Aorta (tissue), 5 donors: ENCODE results near the gene SLC9A3. TPM values are rescaled to one million over a fixed set of nuclear protein-coding genes. Genes with fewer than 3 reads are reported as not detected.

Experiments used
- ATAC-seq: fragments of 200-7000 bp; cut with Tn5 transposase; one replicate; pipeline ENCODE4 v1.9.1; 2022; ENCODE audit warnings: moderate library complexity; ENCODE audit not compliant: low FRiP score
- DNase-seq, 2 donors: peaks; one replicate each; pipeline ENCODE4 v3.0.0-alpha.2; 2020
- H3K27ac ChIP-seq, 2 donors: one replicate each; pipeline ENCODE4 v1.5.1; 2013; ENCODE audit warnings: low read length in 2 of 2, mild to moderate bottlenecking in 2 of 2, moderate library complexity in 2 of 2, control low read depth in 1 of 2, inconsistent platforms in 1 of 2, low read depth in 1 of 2
- H3K27me3 ChIP-seq, 2 donors: one replicate each; pipeline ENCODE4 v1.6.1; 2013; ENCODE audit warnings: control low read depth in 1 of 2, low read length in 1 of 2, mild to moderate bottlenecking in 1 of 2, moderate library complexity in 1 of 2; ENCODE audit not compliant: insufficient read depth in 2 of 2, control insufficient read depth in 1 of 2
- H3K36me3 ChIP-seq, 2 donors: one replicate each; pipeline ENCODE4 v1.6.1; 2013; ENCODE audit warnings: control low read depth in 1 of 2, low read length in 1 of 2, mild to moderate bottlenecking in 1 of 2; ENCODE audit not compliant: insufficient read depth in 2 of 2, control insufficient read depth in 1 of 2
- H3K4me1 ChIP-seq, 2 donors: one replicate each; pipeline ENCODE4 v1.6.1; 2013; ENCODE audit warnings: low read length in 2 of 2, control low read depth in 1 of 2, mild to moderate bottlenecking in 1 of 2, moderate library complexity in 1 of 2; ENCODE audit not compliant: insufficient read depth in 2 of 2, control insufficient read depth in 1 of 2
- H3K4me3 ChIP-seq, 2 donors: one replicate each; pipeline ENCODE4 v1.5.1; 2013; ENCODE audit warnings: low read length in 2 of 2, control low read depth in 1 of 2, mild to moderate bottlenecking in 1 of 2
- H3K9me3 ChIP-seq: one replicate; pipeline ENCODE4 v1.6.1; 2013; ENCODE audit warnings: mild to moderate bottlenecking, low read length; ENCODE audit not compliant: control insufficient read depth
- WGBS, 2 donors: extraction: QIAGEN DNeasy Blood & Tissue Kit; methylation state at CpG; one replicate each; pipeline ENCODE4 v1.1.7; 2013; 5-methylcytosine and 5-hydroxymethylcytosine counted together
- intact Hi-C, 2 donors: fragments of 100-400 bp; cut with DNase I; formaldehyde crosslinking; loops; one replicate each; pipeline versions ENCODE4 v1.14.2 to v1.15.0; 2022
- long read RNA-seq, 2 donors: library from polyadenylated mRNA; unstranded; transcript quantifications; one replicate each; pipeline ENCODE4 v2.0.0, GENCODE V29; 2020 to 2021
- polyA plus RNA-seq, 2 donors: library from polyadenylated mRNA; stranded (reverse); fragments of 200-250 nt; gene quantifications; one replicate each; pipeline ENCODE4 v1.2.3, GENCODE V29; 2013
- total RNA-seq, 2 donors: library from RNA; stranded (reverse); fragmentation: NEBNext Ultra II Directional; extraction: Animal tissue kit (Norgen Biotek cat#: 25700); gene quantifications; one replicate each; pipeline ENCODE4 v1.2.1, GENCODE V29; 2021
- donor health status: healthy with polysubstance abuse.
- donor health status: Bipolar disorder and iron deficiency.
- donor health status: DM: no; HTN: no; CAD: no.
- donor health status: DM: no; HTN: no; CAD: no.
- donor health status: DM: yes; HTN: yes; CAD: no.

SLC9A3 gene
- under 1 TPM; 0.93 to 0.97 TPM for total RNA-seq
- 1 to 10 TPM in 1 of 2 donors, under 1 TPM in 1; 0.59 to 4.3 TPM for polyA plus RNA-seq
- long read RNA-seq, donor 1, partial matches to known transcripts = 0 of 15 reads
- long read RNA-seq, donor 1, other reads (novel, unspliced or antisense) = 15 of 15 reads
- long read RNA-seq, donor 2, partial matches to known transcripts = 0 of 4 reads
- long read RNA-seq, donor 2, other reads (novel, unspliced or antisense) = 4 of 4 reads

DNA sequence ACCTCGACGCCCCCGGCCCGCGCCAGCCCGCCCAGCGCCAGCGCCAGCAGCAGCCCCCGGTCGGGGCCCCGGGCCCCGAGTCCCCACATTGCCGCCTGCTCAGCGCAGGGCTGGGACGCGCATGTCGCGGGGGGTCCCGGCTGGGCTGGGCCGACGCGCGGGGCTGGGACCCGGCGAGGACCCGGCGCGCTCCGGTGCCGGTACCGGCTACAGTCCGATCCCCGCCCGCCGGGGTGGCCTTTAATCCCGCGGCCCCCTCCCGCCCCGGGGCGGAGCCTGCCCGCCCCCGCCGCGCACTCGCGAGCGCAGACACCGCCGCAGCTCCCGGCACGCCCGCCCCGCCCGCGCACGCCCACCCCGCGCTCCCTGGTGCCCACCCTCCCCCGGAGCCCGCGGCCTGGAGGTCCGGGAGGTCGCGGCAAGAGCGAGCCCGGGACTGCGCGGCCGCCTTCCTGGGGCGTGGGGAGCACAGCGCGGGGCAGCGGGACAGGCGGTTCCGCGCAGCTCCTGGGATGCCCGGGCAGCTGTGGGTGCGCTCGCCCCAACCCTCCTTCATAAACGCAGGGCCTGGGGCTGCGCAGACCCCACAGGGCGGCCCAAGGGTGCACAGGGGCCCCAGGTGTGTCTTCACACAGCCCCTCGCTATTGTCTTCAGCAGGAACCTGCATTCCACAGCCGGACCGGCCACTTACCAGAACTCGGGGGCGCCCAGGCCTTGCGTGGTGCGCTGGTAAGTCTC, at the start of gene SLC9A3:
Gene SLC9A3, minus strand, starts transcription at position 216 of the 739 bp plus-strand sequence.
- WGBS, 2 donors = 2 to 3% methylated on average over 45 to 89 of the region's 89 CpGs
- no peak for DNase-seq
- intact Hi-C loops = no loop called here
- Histone ChIP-seq H3K27me3 (no peaks in the 10 kb centered on the region), H3K4me1 (no peaks in the 10 kb centered on the region), H3K27ac (no peak within 1 kb of the TSS), H3K4me3 (no peak within 1 kb of the TSS), H3K36me3 (no peaks in the 10 kb centered on the region), H3K9me3 (no peaks in the 10 kb centered on the region)
- no peak for ATAC-seq

- H3K9me3 ChIP-seq = peaks cover 9% of the 10 kb centered on the region
- WGBS, 2 donors = 38 to 40% methylated on average over 16 of the region's 16 CpGs
- intact Hi-C loops = no loop called here
- no peaks in the 10 kb centered on the region for H3K27me3 ChIP-seq
- no peak for ATAC-seq
- DNase-seq = no peak
- no peak overlapping the region for H3K27ac ChIP-seq
- H3K4me3 ChIP-seq = no peak overlapping the region
- H3K4me1 ChIP-seq = no peaks in the 10 kb centered on the region
- H3K36me3 ChIP-seq = no peaks in the 10 kb centered on the region
Measured at GRCh38 chr5:573976-574375, 49.7 kb upstream of the SLC9A3 start.

DNA sequence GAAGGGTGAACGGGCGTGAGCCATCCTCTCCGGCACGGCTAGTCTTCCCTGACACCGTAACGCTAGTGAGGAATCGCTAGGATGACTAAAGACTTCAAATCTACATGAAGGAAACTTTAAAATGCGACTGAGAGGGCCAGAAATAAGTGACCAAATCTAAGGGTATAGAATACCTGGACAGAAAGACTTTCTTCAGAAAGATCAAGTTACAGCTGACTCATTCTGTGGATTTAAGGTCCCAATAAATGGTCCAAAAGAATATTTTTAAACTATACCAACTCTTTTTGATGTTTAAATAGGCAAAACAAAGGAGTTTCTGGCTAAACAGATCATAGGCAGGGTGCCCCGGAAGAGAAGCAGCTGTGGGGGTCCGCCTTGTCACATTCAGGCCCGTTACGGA, 49.0 kb upstream of the SLC9A3 start:
- no peak overlapping the region for H3K27ac ChIP-seq
- ATAC-seq = no peak
- H3K4me3 ChIP-seq = no peak overlapping the region
- DNase-seq = no peak
- H3K4me1 ChIP-seq = no peaks in the 10 kb centered on the region
- 86 to 90% methylated on average over 12 of the region's 12 CpGs for WGBS, 2 donors
- peaks cover 9% of the 10 kb centered on the region for H3K9me3 ChIP-seq
- H3K36me3 ChIP-seq = no peaks in the 10 kb centered on the region
- no peaks in the 10 kb centered on the region for H3K27me3 ChIP-seq
- intact Hi-C loops = no loop called here

- ATAC-seq = no peak
- Histone ChIP-seq H3K4me3 (no peak overlapping the region), H3K27me3 (no peaks in the 10 kb centered on the region), H3K36me3 (no peaks in the 10 kb centered on the region), H3K4me1 (no peaks in the 10 kb centered on the region), H3K27ac (no peak overlapping the region), H3K9me3 (peaks cover 9% of the 10 kb centered on the region)
- intact Hi-C loops = no loop called here
- no peak for DNase-seq
- 63 to 67% methylated on average over 14 of the region's 14 CpGs for WGBS, 2 donors
Measured at GRCh38 chr5:572398-573019, 48.3 kb upstream of the SLC9A3 start.

GRCh38 chr5:571791-572190, 47.5 kb upstream of the SLC9A3 start:
- intact Hi-C loops = no loop called here
- H3K27me3 ChIP-seq = no peaks in the 10 kb centered on the region
- no peak overlapping the region for H3K4me3 ChIP-seq
- DNase-seq = no peak
- WGBS, 2 donors = 88 to 91% methylated on average over 13 of the region's 13 CpGs
- no peaks in the 10 kb centered on the region for H3K4me1 ChIP-seq
- no peak overlapping the region for H3K27ac ChIP-seq
- H3K36me3 ChIP-seq = no peaks in the 10 kb centered on the region
- H3K9me3 ChIP-seq = peaks cover 9% of the 10 kb centered on the region
- ATAC-seq = no peak

- H3K4me3 ChIP-seq = no peak overlapping the region
- H3K27me3 ChIP-seq = no peaks in the 10 kb centered on the region
- ATAC-seq (no peak), DNase-seq (no peak)
- H3K27ac ChIP-seq = no peak overlapping the region
- WGBS, 2 donors = 77 to 84% methylated on average over 8 of the region's 8 CpGs
- H3K9me3 ChIP-seq = peaks cover 9% of the 10 kb centered on the region
- H3K36me3 ChIP-seq = no peaks in the 10 kb centered on the region
- intact Hi-C loops = no loop called here
- H3K4me1 ChIP-seq = no peaks in the 10 kb centered on the region
Measured at GRCh38 chr5:570886-571285, 46.6 kb upstream of the SLC9A3 start.

- intact Hi-C loops = no loop called here
- no peaks in the 10 kb centered on the region for H3K36me3 ChIP-seq
Measured at GRCh38 chr5:570446-570845, 46.2 kb upstream of the SLC9A3 start.

DNA sequence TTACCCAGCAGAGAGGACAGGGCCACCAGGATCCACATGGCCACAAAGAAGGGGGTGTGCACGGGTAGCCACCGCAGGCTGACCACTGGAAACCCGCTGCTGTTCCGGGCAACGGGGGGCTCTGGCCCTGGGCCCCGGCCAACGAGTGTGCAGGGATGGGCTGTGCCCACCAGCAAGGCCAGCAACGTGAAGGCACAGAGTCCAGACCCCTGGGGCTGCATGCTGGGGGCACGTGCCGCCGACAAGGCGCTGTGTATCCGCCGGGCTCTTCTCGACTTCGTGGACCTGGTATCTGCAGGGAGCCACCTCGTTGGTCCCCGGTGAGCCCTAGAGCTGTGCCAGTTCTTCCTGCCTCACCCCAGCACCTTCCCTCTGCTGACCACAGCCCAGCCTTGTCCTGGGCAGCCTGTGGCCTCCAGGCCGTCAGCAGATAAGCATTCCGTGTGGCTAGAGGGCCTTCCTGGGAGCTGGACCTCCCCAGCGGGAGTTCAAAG, 45.7 kb upstream of the SLC9A3 start:
- Histone ChIP-seq H3K36me3 (no peaks in the 10 kb centered on the region), H3K27ac (no peak overlapping the region), H3K4me1 (no peaks in the 10 kb centered on the region), H3K27me3 (no peaks in the 10 kb centered on the region), H3K4me3 (no peak overlapping the region), H3K9me3 (peaks cover 5% of the 10 kb centered on the region)
- ATAC-seq (peak; percentile 8), DNase-seq (peak in 1 of 2 donors; percentile 49)
- 84 to 87% methylated on average over 21 of the region's 21 CpGs for WGBS, 2 donors
- intact Hi-C loops = no loop called here

More at GRCh38 chr5:570446-570845, 46.2 kb upstream of the SLC9A3 start:
- H3K27me3 ChIP-seq = no peaks in the 10 kb centered on the region
- ATAC-seq = no peak
- peaks cover 6% of the 10 kb centered on the region for H3K9me3 ChIP-seq
- DNase-seq = no peak
- H3K4me3 ChIP-seq = no peak overlapping the region
- WGBS, 2 donors = 90 to 91% methylated on average over 17 of the region's 17 CpGs
- no peak overlapping the region for H3K27ac ChIP-seq
- H3K4me1 ChIP-seq = no peaks in the 10 kb centered on the region
